ENCODE measurements around the gene N4BP2L2.
A peak's percentile ranks its signal among the peaks of the same experiment; 100 is the strongest.

The N4BP2L2 gene

DNA sequence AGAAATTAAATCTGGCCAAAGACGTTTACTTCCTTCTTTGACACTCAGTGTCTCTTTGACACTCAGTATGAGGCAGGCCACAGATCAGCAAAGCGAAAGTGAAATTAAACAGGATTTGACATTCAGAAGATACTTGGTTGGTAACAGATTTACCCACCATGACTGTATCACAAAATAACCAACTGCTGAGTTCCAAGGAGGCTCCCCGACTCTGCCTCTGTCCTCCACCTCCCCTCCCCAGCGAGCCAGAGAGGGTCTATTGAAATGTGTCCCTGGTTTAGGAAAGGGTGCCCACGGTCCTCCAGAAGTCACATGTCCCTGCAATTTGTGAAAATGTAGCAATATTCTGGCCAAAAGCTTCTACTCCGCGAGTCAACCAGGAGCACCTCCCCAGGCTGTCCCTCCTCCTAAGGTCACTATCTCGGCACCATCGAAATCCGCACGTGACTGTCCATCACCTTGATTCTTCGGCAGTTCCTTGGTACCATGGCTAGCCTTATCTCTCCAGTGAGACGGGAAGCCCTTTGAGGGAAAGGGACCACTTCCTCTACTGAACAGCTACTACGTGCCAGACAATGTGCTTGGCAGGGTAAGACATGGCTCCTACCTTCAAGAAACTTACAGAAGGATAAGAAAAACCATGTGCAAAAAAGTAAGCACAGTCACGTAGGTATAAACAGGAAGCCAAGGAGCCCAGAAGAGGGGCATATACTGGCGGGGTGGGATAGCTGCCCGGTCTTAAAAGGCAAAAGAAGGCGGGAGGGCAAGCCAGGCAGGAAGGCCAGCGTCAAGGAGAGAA is 112.2 kb downstream of the N4BP2L2 start:
- peaks cover 23% of the 10 kb centered on the region for H3K27me3 Mint-ChIP-seq (ENCODE audit: low read depth, poor library complexity)
- H3K4me3 Mint-ChIP-seq: peak overlapping the region; percentile 88
- peaks cover 36% of the 10 kb centered on the region for H3K4me1 Mint-ChIP-seq
- H3K9me3 Mint-ChIP-seq: no peaks in the 10 kb centered on the region
- TF ChIP-seq CTCF (IDR thresholded peaks at IDR 0.05): no peak
- no peak for DNase-seq
- peaks cover 21% of the 10 kb centered on the region for H3K36me3 Mint-ChIP-seq (ENCODE audit: low read depth)
- no peak overlapping the region for H3K27ac Mint-ChIP-seq

DNA sequence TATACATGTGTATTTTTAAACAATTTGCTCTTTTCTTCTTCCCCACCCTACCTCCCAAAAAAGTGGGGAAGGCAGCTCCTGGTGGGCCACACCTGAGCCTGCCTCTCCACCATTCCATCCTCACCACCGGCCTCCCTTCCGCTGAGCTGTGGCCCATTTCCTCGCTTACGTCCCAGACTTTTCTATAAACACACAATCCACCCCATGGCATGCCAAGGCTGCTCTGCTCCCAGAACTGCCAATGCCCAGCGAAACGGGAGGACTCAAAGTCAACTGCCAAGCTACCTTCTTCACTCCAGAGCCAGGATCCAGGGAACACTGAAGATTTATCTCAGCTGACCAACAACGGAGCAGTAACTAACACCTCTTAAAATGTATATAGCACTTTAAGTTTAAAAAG is 113.4 kb downstream of the N4BP2L2 start:
- TF ChIP-seq CTCF (IDR thresholded peaks at IDR 0.05): no peak
- no peak overlapping the region for H3K4me3 Mint-ChIP-seq
- DNase-seq: no peak
- no peak overlapping the region for H3K27ac Mint-ChIP-seq
- H3K9me3 Mint-ChIP-seq: peaks cover 5% of the 10 kb centered on the region
- H3K36me3 Mint-ChIP-seq (ENCODE audit: low read depth): peaks cover 22% of the 10 kb centered on the region
- H3K27me3 Mint-ChIP-seq (ENCODE audit: low read depth, poor library complexity): peaks cover 24% of the 10 kb centered on the region
- peaks cover 26% of the 10 kb centered on the region for H3K4me1 Mint-ChIP-seq

DNA sequence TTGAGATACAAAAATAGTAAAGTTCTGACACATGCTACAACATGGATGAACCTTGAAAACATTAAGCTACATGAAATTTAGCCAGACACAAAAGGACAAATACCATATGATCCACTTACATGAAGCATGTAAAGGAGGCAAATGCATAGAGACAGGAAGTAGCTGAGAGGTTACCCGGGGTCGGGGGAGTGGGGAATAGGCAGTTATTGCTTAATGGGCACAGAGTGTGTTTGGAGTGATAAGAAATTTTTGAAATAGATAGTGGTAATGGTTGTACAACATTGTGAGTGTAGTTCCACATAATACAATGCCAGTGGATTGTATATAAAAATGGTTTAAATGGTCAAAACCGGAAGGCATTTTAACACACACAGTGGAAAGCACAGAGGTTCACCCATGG is 115.0 kb downstream of the N4BP2L2 start:
- no peak for TF ChIP-seq CTCF (IDR thresholded peaks at IDR 0.05)
- Mint-ChIP-seq H3K27me3 (ENCODE audit: low read depth, poor library complexity) (peaks cover 30% of the 10 kb centered on the region), H3K4me1 (peaks cover 17% of the 10 kb centered on the region), H3K36me3 (ENCODE audit: low read depth) (peaks cover 36% of the 10 kb centered on the region), H3K27ac (no peak overlapping the region), H3K4me3 (no peak overlapping the region), H3K9me3 (peaks cover 18% of the 10 kb centered on the region)
- no peak for DNase-seq

DNA sequence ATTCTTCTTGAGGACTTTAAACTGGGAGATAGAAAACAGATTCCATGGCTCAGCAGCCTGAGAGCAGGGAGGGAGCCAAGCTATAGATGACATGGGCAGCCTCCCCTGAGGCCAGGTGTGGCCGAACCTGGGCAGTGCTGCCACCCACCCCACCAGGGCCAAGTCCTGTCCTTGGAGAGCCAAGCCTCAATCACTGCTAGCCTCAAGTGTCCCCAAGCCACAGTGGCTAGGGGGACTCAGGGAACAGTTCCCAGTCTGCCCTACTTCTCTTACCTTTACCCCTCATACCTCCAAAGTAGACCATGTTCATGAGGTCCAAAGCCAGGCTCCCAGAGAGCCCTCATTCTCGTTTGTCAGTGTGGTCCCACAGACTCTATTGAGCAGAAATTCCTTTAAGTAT is 118.7 kb downstream of the N4BP2L2 start:
- Mint-ChIP-seq H3K27ac (no peak overlapping the region), H3K36me3 (ENCODE audit: low read depth) (peaks cover 36% of the 10 kb centered on the region), H3K27me3 (ENCODE audit: low read depth, poor library complexity) (peaks cover 16% of the 10 kb centered on the region), H3K4me3 (no peak overlapping the region), H3K9me3 (peaks cover 29% of the 10 kb centered on the region), H3K4me1 (no peaks in the 10 kb centered on the region)
- TF ChIP-seq CTCF (IDR thresholded peaks at IDR 0.05): no peak
- no peak for DNase-seq

- H3K27ac Mint-ChIP-seq: no peak overlapping the region
- peaks cover 29% of the 10 kb centered on the region for H3K9me3 Mint-ChIP-seq
- TF ChIP-seq CTCF (IDR thresholded peaks at IDR 0.05): no peak
- no peak for DNase-seq
- no peaks in the 10 kb centered on the region for H3K4me1 Mint-ChIP-seq
- peaks cover 32% of the 10 kb centered on the region for H3K36me3 Mint-ChIP-seq (ENCODE audit: low read depth)
- no peak overlapping the region for H3K4me3 Mint-ChIP-seq
- H3K27me3 Mint-ChIP-seq (ENCODE audit: low read depth, poor library complexity): peaks cover 15% of the 10 kb centered on the region
These were observed 120.6 kb downstream of the N4BP2L2 start for GRCh38 chr13:32417995-32418394.

GRCh38 chr13:32415019-32415418 is 123.6 kb downstream of the N4BP2L2 start:
- no peak for DNase-seq
- peaks cover 10% of the 10 kb centered on the region for H3K4me1 Mint-ChIP-seq
- peak; percentile 50 for TF ChIP-seq CTCF (IDR thresholded peaks at IDR 0.05)

More at GRCh38 chr13:32415019-32415418, 123.6 kb downstream of the N4BP2L2 start:
- Mint-ChIP-seq H3K36me3 (ENCODE audit: low read depth) (peaks cover 24% of the 10 kb centered on the region), H3K27me3 (ENCODE audit: low read depth, poor library complexity) (peaks cover 23% of the 10 kb centered on the region), H3K27ac (no peak overlapping the region), H3K4me3 (no peak overlapping the region), H3K9me3 (peaks cover 23% of the 10 kb centered on the region)

All from nephron progenitor cell (in vitro differentiated cells).